ENCODE results near the gene C17orf107. TPM values are rescaled to one million over a fixed set of nuclear protein-coding genes. Genes with fewer than 3 reads are reported as not detected.

C17orf107 gene
- total and polyA plus RNA-seq, 2 of the 13 experiments (the other 11 are each of a cell fraction or from before 2014, with no cell fraction given) = 0.20 to 0.59 TPM

GRCh38 chr17:4939796-4940554 is 40.6 kb downstream of the C17orf107 start, which contains the start of the genes RNF167 and SLC25A11 (continued):
- TF ChIP-seq HMGXB4 (CRISPR knock-in tag; IDR thresholded peaks at IDR 0.05; ENCODE audit: borderline replicate concordance in 1 of 2, low read depth in 1 of 2) (peak; percentile 19 to 45; a peak in 1 of 4 replicates), SMAD9 (CRISPR knock-in tag; IDR thresholded peaks at IDR 0.05) (no peak), MEF2D (CRISPR knock-in tag; IDR thresholded peaks at IDR 0.05) (no peak; the same call in 1 of the 2 replicates), ZNF749 (CRISPR knock-in tag; IDR thresholded peaks at IDR 0.05; ENCODE audit: borderline replicate concordance) (no peak; the same call in 1 of the 2 replicates), FOXO4 (CRISPR knock-in tag; conservative IDR thresholded peaks at IDR 0.05) (no peak), ZNF879 (CRISPR knock-in tag; IDR thresholded peaks at IDR 0.05) (no peak), ZKSCAN8 (CRISPR knock-in tag; IDR thresholded peaks at IDR 0.05; ENCODE audit: borderline replicate concordance) (no peak), RBM39 (IDR thresholded peaks at IDR 0.05; ENCODE audit: low read depth, low read length, poor library complexity, severe bottlenecking) (peak; percentile 25), BCL6 (CRISPR knock-in tag; IDR thresholded peaks at IDR 0.05) (no peak), IKZF4 (CRISPR knock-in tag; IDR thresholded peaks at IDR 0.05; ENCODE audit: borderline replicate concordance, low read depth, not compliant biosample characterization) (peak; percentile 49), TFAP4 (IDR thresholded peaks at IDR 0.05; ENCODE audit: borderline replicate concordance, low read depth) (peak; percentile 54; the same call in 1 of the 2 replicates), ZNF570 (CRISPR knock-in tag; IDR thresholded peaks at IDR 0.05; ENCODE audit: borderline replicate concordance) (no peak), PRMT3 (CRISPR knock-in tag; IDR thresholded peaks at IDR 0.05; ENCODE audit: borderline replicate concordance, low read depth) (no peak), ZNF138 (CRISPR knock-in tag; IDR thresholded peaks at IDR 0.05; ENCODE audit: low read depth) (no peak), GATAD1 (CRISPR knock-in tag; IDR thresholded peaks at IDR 0.05) (peak; percentile 85), HNRNPK (IDR thresholded peaks at IDR 0.05; ENCODE audit: low read depth, low read length, poor library complexity, severe bottlenecking) (peak; percentile 65), HDAC6 (IDR thresholded peaks at IDR 0.05; ENCODE audit: low read depth, low read length) (no peak), TERF1 (CRISPR knock-in tag; IDR thresholded peaks at IDR 0.05) (no peak), ZNF331 (CRISPR knock-in tag; IDR thresholded peaks at IDR 0.05) (no peak), TFDP2 (CRISPR knock-in tag; IDR thresholded peaks at IDR 0.05) (peak; percentile 86), HOXA9 (CRISPR knock-in tag; IDR thresholded peaks at IDR 0.05; ENCODE audit: borderline replicate concordance) (no peak), NPAS2 (CRISPR knock-in tag; IDR thresholded peaks at IDR 0.05; ENCODE audit: borderline replicate concordance) (no peak)

Measured in HepG2 (cell line).